ENCODE data around the gene ATP8A2. TPM values are rescaled to one million over a fixed set of nuclear protein-coding genes. Genes with fewer than 3 reads are reported as not detected.

The ATP8A2 gene
- total and polyA plus RNA-seq, 2 of the 8 experiments (the other 6 are each of a cell fraction or from before 2014, with no cell fraction given) = 2.4 to 8.3 TPM

DNA sequence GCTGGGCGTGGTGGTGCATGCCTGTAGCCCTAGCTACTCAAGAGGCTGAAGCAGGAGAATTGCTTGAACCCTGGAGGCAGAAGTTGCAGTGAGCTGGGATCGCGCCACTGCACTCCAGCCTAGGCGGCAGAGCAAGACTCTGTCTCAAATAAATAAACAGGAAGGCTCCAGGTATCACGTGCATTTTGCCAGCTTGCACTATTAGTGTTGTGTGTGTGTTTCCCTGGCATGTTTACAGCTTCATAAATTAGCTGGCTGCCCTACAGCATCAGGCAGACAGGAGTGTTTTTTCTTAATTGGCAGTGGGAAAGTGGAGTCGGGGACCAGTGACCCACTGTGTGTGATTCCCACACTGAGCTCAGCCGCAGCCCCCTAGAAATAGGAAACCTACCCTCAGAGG lies 647.5 kb downstream of the ATP8A2 start (continued):
- no peak for TF ChIP-seq CHD2 (IDR thresholded peaks at IDR 0.05; ENCODE audit: low read length)
- TF ChIP-seq TAF1 (IDR thresholded peaks at IDR 0.05; ENCODE audit: low read depth, low read length) = no peak
- TF ChIP-seq RXRA (IDR thresholded peaks at IDR 0.05; ENCODE audit: insufficient read depth, low read depth, low read length) = no peak

All from H1 (cell line).